ENCODE measurements around the gene IL13. TPM values are rescaled to one million over a fixed set of nuclear protein-coding genes. Genes with fewer than 3 reads are reported as not detected.

IL13 gene
- total and polyA plus RNA-seq, 9 donors: not detected

DNA sequence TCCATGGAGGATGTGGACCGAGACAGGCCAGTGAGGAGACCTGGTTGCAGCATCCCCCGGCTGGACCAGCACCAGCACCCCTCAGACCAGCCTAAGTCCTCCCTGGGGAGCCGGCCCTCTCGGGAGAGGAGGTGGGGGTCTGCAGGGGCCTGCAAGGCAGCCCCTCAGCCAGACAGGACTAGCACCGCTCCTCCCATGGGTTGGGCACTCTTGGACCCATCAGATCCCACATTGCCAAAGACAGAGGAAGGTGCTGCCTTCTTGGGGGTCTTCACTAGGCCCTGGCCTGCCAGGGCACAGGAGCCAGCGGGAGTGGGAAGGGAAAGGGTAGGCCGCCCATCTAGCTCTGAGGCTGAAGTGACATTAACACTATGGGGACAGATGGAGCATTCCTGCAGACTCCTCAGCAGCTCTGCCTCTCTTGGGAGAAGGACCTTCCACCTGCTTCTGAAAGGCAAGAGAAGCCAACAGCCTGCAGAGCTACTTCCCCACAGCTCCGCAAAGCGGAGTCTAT, 6.8 kb downstream of the IL13 start:
- no peaks in the 10 kb centered on the region for H3K27me3 ChIP-seq
- DNase-seq: no peak
- TF ChIP-seq EP300 (IDR thresholded peaks at IDR 0.05): no peak
- TF ChIP-seq, protein P1, sequence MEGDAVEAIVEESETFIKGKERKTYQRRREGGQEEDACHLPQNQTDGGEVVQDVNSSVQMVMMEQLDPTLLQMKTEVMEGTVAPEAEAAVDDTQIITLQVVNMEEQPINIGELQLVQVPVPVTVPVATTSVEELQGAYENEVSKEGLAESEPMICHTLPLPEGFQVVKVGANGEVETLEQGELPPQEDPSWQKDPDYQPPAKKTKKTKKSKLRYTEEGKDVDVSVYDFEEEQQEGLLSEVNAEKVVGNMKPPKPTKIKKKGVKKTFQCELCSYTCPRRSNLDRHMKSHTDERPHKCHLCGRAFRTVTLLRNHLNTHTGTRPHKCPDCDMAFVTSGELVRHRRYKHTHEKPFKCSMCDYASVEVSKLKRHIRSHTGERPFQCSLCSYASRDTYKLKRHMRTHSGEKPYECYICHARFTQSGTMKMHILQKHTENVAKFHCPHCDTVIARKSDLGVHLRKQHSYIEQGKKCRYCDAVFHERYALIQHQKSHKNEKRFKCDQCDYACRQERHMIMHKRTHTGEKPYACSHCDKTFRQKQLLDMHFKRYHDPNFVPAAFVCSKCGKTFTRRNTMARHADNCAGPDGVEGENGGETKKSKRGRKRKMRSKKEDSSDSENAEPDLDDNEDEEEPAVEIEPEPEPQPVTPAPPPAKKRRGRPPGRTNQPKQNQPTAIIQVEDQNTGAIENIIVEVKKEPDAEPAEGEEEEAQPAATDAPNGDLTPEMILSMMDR (IDR thresholded peaks at IDR 0.05): no peak
- no peak overlapping the region for H3K27ac ChIP-seq
- H3K36me3 ChIP-seq: no peaks in the 10 kb centered on the region
- H3K4me1 ChIP-seq (ENCODE audit: insufficient read depth): no peaks in the 10 kb centered on the region
- no peaks in the 10 kb centered on the region for H3K9me3 ChIP-seq
- 96 to 97% (median 97%) methylated on average over 9 of the region's 9 CpGs for WGBS, 3 donors
- intact Hi-C loops (cut with DNase I): no loop called here
- no peak overlapping the region for H3K4me3 ChIP-seq

- no peak for DNase-seq
- no peaks in the 10 kb centered on the region for H3K9me3 ChIP-seq
- intact Hi-C loops (cut with DNase I): no loop called here
- no peaks in the 10 kb centered on the region for H3K36me3 ChIP-seq
- WGBS, 3 donors: 87 to 89% (median 89%) methylated on average over 21 of the region's 21 CpGs
- H3K27ac ChIP-seq: no peak overlapping the region
- H3K4me1 ChIP-seq (ENCODE audit: insufficient read depth): no peaks in the 10 kb centered on the region
- H3K4me3 ChIP-seq: no peak overlapping the region
- TF ChIP-seq, protein P1 (IDR thresholded peaks at IDR 0.05): no peak
- no peak for TF ChIP-seq POLR2A (IDR thresholded peaks at IDR 0.05)
- no peak for TF ChIP-seq EP300 (IDR thresholded peaks at IDR 0.05)
- H3K27me3 ChIP-seq: no peaks in the 10 kb centered on the region
Measured at GRCh38 chr5:132665574-132666080, 7.7 kb downstream of the IL13 start.

- H3K9me3 ChIP-seq: no peaks in the 10 kb centered on the region
- 81 to 88% (median 82%) methylated on average over 16 of the region's 16 CpGs for WGBS, 3 donors
- intact Hi-C loops (cut with DNase I): no loop called here
- TF ChIP-seq, protein P1 (IDR thresholded peaks at IDR 0.05): no peak
- no peak for TF ChIP-seq EP300 (IDR thresholded peaks at IDR 0.05)
- no peak for TF ChIP-seq POLR2A (IDR thresholded peaks at IDR 0.05)
- no peak overlapping the region for H3K27ac ChIP-seq
- H3K36me3 ChIP-seq: no peaks in the 10 kb centered on the region
- no peaks in the 10 kb centered on the region for H3K4me1 ChIP-seq (ENCODE audit: insufficient read depth)
- no peak for DNase-seq
- H3K4me3 ChIP-seq: no peak overlapping the region
- H3K27me3 ChIP-seq: no peaks in the 10 kb centered on the region
Measured at GRCh38 chr5:132666310-132667123, 8.5 kb downstream of the IL13 start.

GRCh38 chr5:132667309-132667708, 9.3 kb downstream of the IL13 start:
- Histone ChIP-seq H3K27me3 (no peaks in the 10 kb centered on the region), H3K27ac (no peak overlapping the region), H3K4me3 (no peak overlapping the region), H3K9me3 (no peaks in the 10 kb centered on the region), H3K36me3 (no peaks in the 10 kb centered on the region), H3K4me1 (ENCODE audit: insufficient read depth) (no peaks in the 10 kb centered on the region)
- TF ChIP-seq, protein P1 (IDR thresholded peaks at IDR 0.05): no peak
- TF ChIP-seq POLR2A (IDR thresholded peaks at IDR 0.05): no peak
- no peak for TF ChIP-seq EP300 (IDR thresholded peaks at IDR 0.05)
- DNase-seq: no peak
- intact Hi-C loops (cut with DNase I): no loop called here
- 88 to 91% (median 90%) methylated on average over 10 of the region's 10 CpGs for WGBS, 3 donors

Measured in ovary (tissue), 9 donors.